MM.1S (cell line): ENCODE measurements around the gene SERPINB1.

Source experiments
- DNase-seq: peaks from one replicate; pipeline ENCODE4 v3.0.0-alpha.2; 2015
- H2AFZ ChIP-seq: fragments of 300-600 bp; sonication (generic); 2 replicates; pipeline ENCODE4 v1.6.0; 2016; ENCODE audit warnings: antibody characterized with exemption, low read length
- H3F3A ChIP-seq: fragments of 300-600 bp; sonication (generic); 2 replicates; pipeline ENCODE4 v1.6.1; 2016; ENCODE audit warnings: mild to moderate bottlenecking, antibody characterized with exemption, low read length, moderate library complexity, mixed read lengths; ENCODE audit not compliant: insufficient read depth
- H3K27ac ChIP-seq: fragments of 300-600 bp; sonication (generic); 2 replicates; pipeline ENCODE4 v1.5.1; 2016; ENCODE audit warnings: mild to moderate bottlenecking, low read length
- H3K27me3 ChIP-seq: fragments of 300-600 bp; sonication (generic); replicated peaks from 2 replicates; pipeline ENCODE4 v1.6.0; 2016; ENCODE audit warnings: low read length; ENCODE audit not compliant: insufficient read depth
- H3K36me3 ChIP-seq: fragments of 300-600 bp; sonication (generic); replicated peaks from 2 replicates; pipeline ENCODE4 v1.6.1; 2016; ENCODE audit warnings: mild to moderate bottlenecking, low read length, mixed read lengths; ENCODE audit not compliant: insufficient read depth
- H3K4me1 ChIP-seq: fragments of 300-600 bp; sonication (generic); 2 replicates; pipeline ENCODE4 v1.6.1; 2016; ENCODE audit warnings: low read length, mixed read lengths
- H3K4me2 ChIP-seq: fragments of 300-600 bp; sonication (generic); 2 replicates; pipeline ENCODE4 v1.6.0; 2016; ENCODE audit warnings: low read depth, low read length
- H3K4me3 ChIP-seq: fragments of 300-600 bp; sonication (generic); 2 replicates; pipeline ENCODE4 v1.5.1; 2016; ENCODE audit warnings: low read length, mixed read lengths
- H3K79me2 ChIP-seq: fragments of 300-600 bp; sonication (generic); 2 replicates; pipeline ENCODE4 v1.6.1; 2016; ENCODE audit warnings: mixed run types, low read length, mixed read lengths
- H3K9ac ChIP-seq: fragments of 300-600 bp; sonication (generic); 2 replicates; pipeline ENCODE4 v1.6.1; 2016; ENCODE audit warnings: low read length, mixed read lengths
- H3K9me2 ChIP-seq: fragments of 300-600 bp; sonication (generic); replicated peaks from 2 replicates; pipeline ENCODE4 v1.6.1; 2016; ENCODE audit warnings: mild to moderate bottlenecking, low read length, mixed read lengths; ENCODE audit not compliant: insufficient read depth
- H3K9me3 ChIP-seq: fragments of 300-600 bp; sonication (generic); replicated peaks from 2 replicates; pipeline ENCODE4 v1.6.1; 2016; ENCODE audit warnings: mild to moderate bottlenecking, low read length, mixed read lengths; ENCODE audit not compliant: insufficient read depth
- H4K20me1 ChIP-seq: fragments of 300-600 bp; sonication (generic); 2 replicates; pipeline ENCODE4 v1.6.1; 2016; ENCODE audit warnings: mild to moderate bottlenecking, low read length, moderate library complexity, mixed read lengths; ENCODE audit not compliant: insufficient read depth
- EZH2 ChIP-seq: fragments of 300-600 bp; sonication (generic); optimal IDR thresholded peaks from 2 replicates; pipeline ENCODE3; 2017; ENCODE audit warnings: low read depth, mild to moderate bottlenecking, antibody characterized with exemption, low read length, mixed read lengths
- EZH2phosphoT487 ChIP-seq: fragments of 300-600 bp; sonication (generic); IDR thresholded peaks from 2 replicates; pipeline ENCODE4 v1.6.1; 2018; ENCODE audit warnings: antibody characterized with exemption, low read length
- TF ChIP-seq, protein P1 (sequence below): fragments of 300-600 bp; sonication (generic); IDR thresholded peaks from 2 replicates; pipeline ENCODE4 v1.5.1; 2016; ENCODE audit warnings: antibody characterized with exemption, low read length, mixed read lengths

SERPINB1 gene

DNA sequence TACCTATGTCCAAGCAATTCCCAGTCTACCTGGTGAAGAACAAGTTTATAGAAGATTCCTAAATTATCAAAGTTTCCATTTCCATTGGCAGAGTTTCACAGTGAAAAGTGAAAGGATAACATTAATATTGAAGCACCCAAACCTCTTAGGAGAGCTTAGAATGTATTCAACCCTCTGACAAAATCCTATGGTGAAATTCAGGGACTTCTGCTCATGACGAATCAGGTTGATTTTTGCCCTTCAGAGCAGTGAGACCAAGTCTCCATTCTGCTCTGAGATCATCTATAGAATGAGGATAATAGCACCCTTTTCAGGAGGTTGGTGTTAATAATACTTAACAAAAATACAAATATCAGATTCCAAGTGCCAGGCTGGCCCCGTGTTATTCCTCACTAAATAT, 15.5 kb downstream of the SERPINB1 start:
- no peak overlapping the region for H3K9ac ChIP-seq
- no peak overlapping the region for H2AFZ ChIP-seq
- DNase-seq = no peak

DNA sequence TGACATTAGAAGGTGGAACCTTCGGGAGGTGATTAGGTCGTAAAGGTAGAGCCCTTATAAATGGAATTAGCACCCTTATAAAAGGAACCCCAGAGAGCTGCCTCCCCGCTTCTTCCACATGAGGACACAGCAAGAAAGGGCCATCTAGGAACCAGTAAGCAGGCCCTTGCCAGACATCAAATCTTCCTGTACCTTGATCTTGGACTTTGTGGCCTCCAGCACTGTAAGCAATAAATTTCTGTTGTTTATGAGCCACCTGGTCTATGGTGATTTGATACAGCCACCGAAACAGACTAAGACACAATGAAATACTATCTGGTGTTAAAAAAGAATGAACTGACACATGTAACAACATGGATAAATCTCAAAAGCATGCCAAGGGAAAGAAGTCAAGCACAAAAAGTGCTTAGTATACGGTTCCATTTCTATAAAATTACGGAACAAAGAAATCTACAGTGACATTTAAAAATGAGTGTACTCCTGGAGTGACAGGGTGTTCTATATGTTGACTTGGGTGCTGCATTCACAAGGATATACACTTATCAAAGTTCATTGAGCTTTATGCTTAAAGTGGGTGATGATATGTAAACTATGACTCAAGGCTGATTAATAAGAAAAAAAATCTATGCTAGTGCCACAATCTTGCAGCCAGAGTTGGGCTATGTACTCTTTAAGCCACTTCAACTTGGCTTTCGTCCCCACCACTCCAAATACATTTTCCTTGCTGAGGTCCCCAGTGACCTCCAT, 18.4 kb downstream of the SERPINB1 start:
- no peak for DNase-seq
- Histone ChIP-seq H3K9me3 (no peaks in the 10 kb centered on the region), H3K4me1 (no peaks in the 10 kb centered on the region), H3K4me3 (no peak overlapping the region), H3K4me2 (no peak overlapping the region), H3F3A (no peaks in the 10 kb centered on the region), H3K27ac (no peak overlapping the region), H3K9ac (no peak overlapping the region), H3K27me3 (no peaks in the 10 kb centered on the region), H2AFZ (no peak overlapping the region), H3K79me2 (no peaks in the 10 kb centered on the region), H3K36me3 (no peaks in the 10 kb centered on the region), H3K9me2 (no peaks in the 10 kb centered on the region), H4K20me1 (no peaks in the 10 kb centered on the region)
- no peak for TF ChIP-seq EZH2phosphoT487
- TF ChIP-seq, protein P1, sequence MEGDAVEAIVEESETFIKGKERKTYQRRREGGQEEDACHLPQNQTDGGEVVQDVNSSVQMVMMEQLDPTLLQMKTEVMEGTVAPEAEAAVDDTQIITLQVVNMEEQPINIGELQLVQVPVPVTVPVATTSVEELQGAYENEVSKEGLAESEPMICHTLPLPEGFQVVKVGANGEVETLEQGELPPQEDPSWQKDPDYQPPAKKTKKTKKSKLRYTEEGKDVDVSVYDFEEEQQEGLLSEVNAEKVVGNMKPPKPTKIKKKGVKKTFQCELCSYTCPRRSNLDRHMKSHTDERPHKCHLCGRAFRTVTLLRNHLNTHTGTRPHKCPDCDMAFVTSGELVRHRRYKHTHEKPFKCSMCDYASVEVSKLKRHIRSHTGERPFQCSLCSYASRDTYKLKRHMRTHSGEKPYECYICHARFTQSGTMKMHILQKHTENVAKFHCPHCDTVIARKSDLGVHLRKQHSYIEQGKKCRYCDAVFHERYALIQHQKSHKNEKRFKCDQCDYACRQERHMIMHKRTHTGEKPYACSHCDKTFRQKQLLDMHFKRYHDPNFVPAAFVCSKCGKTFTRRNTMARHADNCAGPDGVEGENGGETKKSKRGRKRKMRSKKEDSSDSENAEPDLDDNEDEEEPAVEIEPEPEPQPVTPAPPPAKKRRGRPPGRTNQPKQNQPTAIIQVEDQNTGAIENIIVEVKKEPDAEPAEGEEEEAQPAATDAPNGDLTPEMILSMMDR = no peak

More for the DNA sequence above, 15.5 kb downstream of the SERPINB1 start:
- Histone ChIP-seq H3K4me1 (no peaks in the 10 kb centered on the region), H4K20me1 (no peaks in the 10 kb centered on the region), H3K4me2 (no peak overlapping the region), H3K9me2 (no peaks in the 10 kb centered on the region), H3K36me3 (no peaks in the 10 kb centered on the region), H3K27ac (no peak overlapping the region), H3K79me2 (no peaks in the 10 kb centered on the region), H3K9me3 (no peaks in the 10 kb centered on the region), H3K4me3 (no peak overlapping the region), H3F3A (no peaks in the 10 kb centered on the region), H3K27me3 (no peaks in the 10 kb centered on the region)
- TF ChIP-seq, protein P1 = no peak
- TF ChIP-seq EZH2phosphoT487 (no peak), EZH2 (no peak)

DNA sequence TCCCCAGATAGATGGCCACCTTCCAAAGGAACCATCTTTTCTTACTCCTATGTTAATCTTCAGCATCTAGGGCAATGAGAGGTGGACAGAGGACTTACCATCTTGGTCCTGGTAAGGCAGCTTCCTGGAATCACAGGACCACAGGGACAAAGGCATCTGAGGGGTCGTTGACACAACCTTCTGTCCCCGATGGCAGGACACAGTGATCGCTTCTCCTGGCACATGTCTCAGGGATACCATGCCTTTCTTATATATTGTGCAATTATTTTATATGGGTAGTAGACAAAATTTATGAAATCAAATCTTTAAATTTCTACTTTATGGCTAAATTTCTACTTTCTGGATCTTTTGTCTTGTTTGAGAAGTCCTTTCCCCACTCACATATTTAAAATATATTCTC, 20.1 kb downstream of the SERPINB1 start:
- Histone ChIP-seq H3F3A (no peaks in the 10 kb centered on the region), H3K4me2 (no peak overlapping the region), H3K9me3 (no peaks in the 10 kb centered on the region), H3K4me3 (no peak overlapping the region), H3K27ac (no peak overlapping the region), H3K27me3 (no peaks in the 10 kb centered on the region), H3K79me2 (no peaks in the 10 kb centered on the region), H3K36me3 (no peaks in the 10 kb centered on the region), H3K9ac (no peak overlapping the region), H4K20me1 (no peaks in the 10 kb centered on the region), H3K4me1 (no peaks in the 10 kb centered on the region), H3K9me2 (no peaks in the 10 kb centered on the region), H2AFZ (no peak overlapping the region)
- TF ChIP-seq EZH2phosphoT487 (no peak), EZH2 (no peak)
- TF ChIP-seq, protein P1 = no peak
- DNase-seq = no peak
